ENCODE results near the gene KLHL42.
"Not testable (repeated sequence)": the region's sequence is repeated elsewhere in the genome, so short reads cannot be mapped to it uniquely, and the experiment has no call there.

Gene KLHL42

GRCh38 chr12:27841392-27841882 is 61.4 kb downstream of the KLHL42 start:
- no peak for DNase-seq
- no peak overlapping the region for H3K27ac Mint-ChIP-seq
- CTCF ChIA-PET = interaction anchor here (0.6 kb wide), 1 partner anchor 109 kb away, joined by 3 read pairs; no protein-coding TSS in a partner anchor

GRCh38 chr12:27843714-27844245 is 63.7 kb downstream of the KLHL42 start:
- Mint-ChIP-seq H3K27me3 (peaks cover 4% of the 10 kb centered on the region), H3K4me1 (no peaks in the 10 kb centered on the region), H3K9me3 (no peaks in the 10 kb centered on the region), H3K36me3 (no peaks in the 10 kb centered on the region), H3K4me3 (no peak overlapping the region), H3K27ac (no peak overlapping the region)
- CTCF ChIA-PET = no interaction called here
- no peak for DNase-seq

More at GRCh38 chr12:27841392-27841882, 61.4 kb downstream of the KLHL42 start:
- no peak overlapping the region for H3K4me3 Mint-ChIP-seq
- H3K9me3 Mint-ChIP-seq = no peaks in the 10 kb centered on the region
- no peaks in the 10 kb centered on the region for H3K36me3 Mint-ChIP-seq
- no peaks in the 10 kb centered on the region for H3K27me3 Mint-ChIP-seq
- no peaks in the 10 kb centered on the region for H3K4me1 Mint-ChIP-seq

GRCh38 chr12:27844366-27845090 is 64.5 kb downstream of the KLHL42 start:
- no peaks in the 10 kb centered on the region for H3K4me1 Mint-ChIP-seq
- H3K9me3 Mint-ChIP-seq = peaks cover 4% of the 10 kb centered on the region
- CTCF ChIA-PET = no interaction called here
- DNase-seq = no peak
- H3K27me3 Mint-ChIP-seq = peaks cover 4% of the 10 kb centered on the region
- H3K36me3 Mint-ChIP-seq = no peaks in the 10 kb centered on the region
- no peak overlapping the region for H3K4me3 Mint-ChIP-seq
- no peak overlapping the region for H3K27ac Mint-ChIP-seq

DNA sequence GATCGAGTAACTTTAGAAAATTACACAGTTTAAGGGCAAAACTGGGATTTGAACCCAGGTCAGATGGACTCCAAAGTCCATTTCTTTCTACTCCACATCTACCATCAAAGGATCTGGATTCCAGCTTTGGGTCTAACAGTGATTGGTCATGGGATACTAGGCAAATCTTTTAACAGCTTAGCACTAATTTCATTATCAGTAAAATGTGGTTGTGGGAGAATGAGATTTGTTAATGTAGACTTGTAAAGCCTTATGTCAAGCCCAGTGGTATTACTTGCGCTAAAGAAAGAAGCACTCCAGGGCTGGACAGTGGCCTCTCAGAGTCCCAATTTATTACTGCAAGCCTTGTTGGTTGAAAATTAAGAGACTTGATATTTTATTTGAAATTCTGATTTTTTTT is 65.2 kb downstream of the KLHL42 start:
- Mint-ChIP-seq H3K9me3 (peaks cover 4% of the 10 kb centered on the region), H3K27me3 (peaks cover 4% of the 10 kb centered on the region), H3K36me3 (no peaks in the 10 kb centered on the region), H3K27ac (no peak overlapping the region), H3K4me3 (no peak overlapping the region), H3K4me1 (no peaks in the 10 kb centered on the region)
- CTCF ChIA-PET = no interaction called here
- no peak for DNase-seq

DNA sequence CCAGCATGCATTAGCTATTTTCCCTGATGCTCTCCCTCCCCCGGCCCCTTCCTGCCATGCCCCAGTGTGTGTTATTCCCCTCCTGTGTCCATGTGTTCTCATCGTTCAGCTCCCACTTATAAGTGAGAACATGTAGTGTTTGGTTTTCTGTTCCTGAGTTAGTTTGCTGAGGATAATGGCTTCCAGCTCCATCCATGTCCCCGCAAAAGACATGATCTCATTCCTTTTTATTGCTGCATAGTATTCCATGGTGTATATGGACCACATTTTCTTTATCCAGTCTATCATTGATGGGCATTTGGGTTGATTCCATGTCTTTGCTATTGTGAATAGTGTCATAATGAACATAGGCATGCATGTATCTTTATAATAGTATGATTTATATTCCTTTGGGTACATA is 65.7 kb downstream of the KLHL42 start:
- H3K4me3 Mint-ChIP-seq, H3K27ac Mint-ChIP-seq, CTCF ChIA-PET, DNase-seq, H3K4me1 Mint-ChIP-seq, H3K36me3 Mint-ChIP-seq, H3K9me3 Mint-ChIP-seq, H3K27me3 Mint-ChIP-seq: not testable (repeated sequence)

- DNase-seq, H3K27ac Mint-ChIP-seq, H3K4me3 Mint-ChIP-seq: not testable (repeated sequence)
These were observed 67.3 kb downstream of the KLHL42 start for GRCh38 chr12:27847293-27847692.

DNA sequence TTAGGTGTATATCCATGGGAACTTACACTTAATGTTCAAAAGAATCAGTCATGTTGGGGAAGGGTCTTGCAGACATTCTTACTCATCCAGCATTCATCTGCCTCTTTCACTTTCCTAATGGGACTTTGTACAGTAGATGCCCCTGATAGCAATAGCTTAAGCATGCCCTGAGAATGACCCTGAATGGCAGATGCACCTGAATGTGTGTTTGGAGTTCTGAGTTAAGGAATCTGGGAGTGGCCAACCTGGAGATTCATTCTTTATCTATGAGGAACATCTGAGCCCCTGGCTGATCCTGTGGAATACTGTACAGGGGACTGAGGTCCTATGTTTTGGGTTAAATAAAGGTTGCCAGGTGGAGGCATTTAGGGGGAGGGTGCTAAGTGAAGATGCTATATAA is 71.3 kb downstream of the KLHL42 start:
- H3K27ac Mint-ChIP-seq = no peak overlapping the region
- no peak overlapping the region for H3K4me3 Mint-ChIP-seq
- CTCF ChIA-PET = no interaction called here
- no peaks in the 10 kb centered on the region for H3K36me3 Mint-ChIP-seq
- DNase-seq = no peak
- H3K9me3 Mint-ChIP-seq = peaks cover 4% of the 10 kb centered on the region
- H3K4me1 Mint-ChIP-seq = no peaks in the 10 kb centered on the region
- H3K27me3 Mint-ChIP-seq = peaks cover 4% of the 10 kb centered on the region

More at GRCh38 chr12:27847293-27847692, 67.3 kb downstream of the KLHL42 start:
- H3K9me3 Mint-ChIP-seq, H3K4me1 Mint-ChIP-seq, H3K36me3 Mint-ChIP-seq, CTCF ChIA-PET, H3K27me3 Mint-ChIP-seq: not testable (repeated sequence)

GRCh38 chr12:27852117-27852516 is 72.1 kb downstream of the KLHL42 start:
- Mint-ChIP-seq H3K4me3 (no peak overlapping the region), H3K27me3 (peaks cover 4% of the 10 kb centered on the region), H3K4me1 (no peaks in the 10 kb centered on the region), H3K9me3 (peaks cover 4% of the 10 kb centered on the region), H3K27ac (no peak overlapping the region), H3K36me3 (no peaks in the 10 kb centered on the region)
- CTCF ChIA-PET = no interaction called here
- DNase-seq = no peak
